ENCODE results near the gene ZFPM1.
A peak's percentile ranks its signal among the peaks of the same experiment; 100 is the strongest.

The ZFPM1 gene

GRCh38 chr16:88451586-88452481, 1.2 kb upstream of the ZFPM1 start:
- no peak overlapping the region for H3K27ac ChIP-seq (replicated peaks)
- no peak overlapping the region for H3K4me3 ChIP-seq (replicated peaks; ENCODE audit: insufficient read depth, low read length)
- no peak for DNase-seq (ENCODE audit: low read depth in 1 of 2, low spot score in 1 of 2)
- peaks cover 14% of the 10 kb centered on the region for H3K27me3 ChIP-seq (ENCODE audit: insufficient read depth, poor library complexity, severe bottlenecking)
- no peak for TF ChIP-seq SPI1 (IDR thresholded peaks at IDR 0.05; ENCODE audit: borderline replicate concordance, low read depth)
- TF ChIP-seq REST (IDR thresholded peaks at IDR 0.05; ENCODE audit: insufficient replicate concordance, low read depth): no peak
- TF ChIP-seq POLR2AphosphoS5 (IDR thresholded peaks at IDR 0.05; ENCODE audit: low read depth): no peak
- no peak for TF ChIP-seq CTCF (IDR thresholded peaks at IDR 0.05; ENCODE audit: insufficient read depth, low read length)
- TF ChIP-seq GABPA (IDR thresholded peaks at IDR 0.05; ENCODE audit: low read depth): no peak

- H3K27ac ChIP-seq (replicated peaks): no peak overlapping the region
- peaks cover 14% of the 10 kb centered on the region for H3K27me3 ChIP-seq (ENCODE audit: insufficient read depth, poor library complexity, severe bottlenecking)
- peak; percentile 43 to 72 for DNase-seq (ENCODE audit: low read depth in 1 of 2, low spot score in 1 of 2)
- H3K4me3 ChIP-seq (replicated peaks; ENCODE audit: insufficient read depth, low read length): peak overlapping the region; percentile 34
- no peak for TF ChIP-seq GABPA (IDR thresholded peaks at IDR 0.05; ENCODE audit: low read depth)
- no peak for TF ChIP-seq POLR2AphosphoS5 (IDR thresholded peaks at IDR 0.05; ENCODE audit: low read depth)
- TF ChIP-seq SPI1 (IDR thresholded peaks at IDR 0.05; ENCODE audit: borderline replicate concordance, low read depth): no peak
Observed at GRCh38 chr16:88452482-88453216, 431 bp upstream of the ZFPM1 start.

- TF ChIP-seq CTCF (IDR thresholded peaks at IDR 0.05; ENCODE audit: insufficient read depth, low read length): no peak
- no peak for TF ChIP-seq GABPA (IDR thresholded peaks at IDR 0.05; ENCODE audit: low read depth)
- no peak for TF ChIP-seq POLR2AphosphoS5 (IDR thresholded peaks at IDR 0.05; ENCODE audit: low read depth)
- TF ChIP-seq SPI1 (IDR thresholded peaks at IDR 0.05; ENCODE audit: borderline replicate concordance, low read depth): no peak
- no peak for TF ChIP-seq REST (IDR thresholded peaks at IDR 0.05; ENCODE audit: insufficient replicate concordance, low read depth)
- Histone ChIP-seq H3K4me3 (replicated peaks; ENCODE audit: insufficient read depth, low read length) (no peak overlapping the region), H3K27me3 (ENCODE audit: insufficient read depth, poor library complexity, severe bottlenecking) (peaks cover 14% of the 10 kb centered on the region), H3K27ac (replicated peaks) (no peak overlapping the region)
- DNase-seq (ENCODE audit: low read depth in 1 of 2, low spot score in 1 of 2): no peak
Observed at GRCh38 chr16:88453611-88454522, 787 bp downstream of the ZFPM1 start.

Data from HL-60 (cell line).